Kidney epithelial cell (primary cell): ENCODE measurements around the gene KLHL17. TPM values are rescaled to one million over a fixed set of nuclear protein-coding genes. Genes with fewer than 3 reads are reported as not detected.

Experiments
- DNase-seq: peaks from one replicate; pipeline ENCODE4 v3.0.0-alpha.2; 2010; ENCODE audit warnings: low read depth
- H3K27me3 ChIP-seq: 2 replicates; pipeline ENCODE4 v1.6.0; 2011; ENCODE audit warnings: low read length; ENCODE audit not compliant: control insufficient read depth, insufficient read depth
- H3K36me3 ChIP-seq: 2 replicates; pipeline ENCODE4 v1.5.1; 2011; ENCODE audit warnings: low read length; ENCODE audit not compliant: control insufficient read depth, insufficient read depth
- H3K4me3 ChIP-seq: 2 replicates; pipeline ENCODE4 v1.5.1; 2011; ENCODE audit warnings: low read depth, mild to moderate bottlenecking, control low read depth, low read length
- total RNA-seq: library from RNA; depleted of rRNA; stranded (reverse); fragments of >200 nt; gene quantifications from 2 replicates; pipeline ENCODE4 v1.2.3, GENCODE V29; 2015
- TF ChIP-seq, protein P1 (sequence below): IDR thresholded peaks from 2 replicates; pipeline ENCODE4 v1.5.1; 2011; ENCODE audit warnings: mild to moderate bottlenecking, moderate library complexity, low read length, control low read depth, inconsistent platforms; ENCODE audit not compliant: insufficient read depth, poor library complexity, severe bottlenecking

Gene KLHL17
- total RNA-seq, 1 donor from 2014 or later, result 21.4 TPM

DNA sequence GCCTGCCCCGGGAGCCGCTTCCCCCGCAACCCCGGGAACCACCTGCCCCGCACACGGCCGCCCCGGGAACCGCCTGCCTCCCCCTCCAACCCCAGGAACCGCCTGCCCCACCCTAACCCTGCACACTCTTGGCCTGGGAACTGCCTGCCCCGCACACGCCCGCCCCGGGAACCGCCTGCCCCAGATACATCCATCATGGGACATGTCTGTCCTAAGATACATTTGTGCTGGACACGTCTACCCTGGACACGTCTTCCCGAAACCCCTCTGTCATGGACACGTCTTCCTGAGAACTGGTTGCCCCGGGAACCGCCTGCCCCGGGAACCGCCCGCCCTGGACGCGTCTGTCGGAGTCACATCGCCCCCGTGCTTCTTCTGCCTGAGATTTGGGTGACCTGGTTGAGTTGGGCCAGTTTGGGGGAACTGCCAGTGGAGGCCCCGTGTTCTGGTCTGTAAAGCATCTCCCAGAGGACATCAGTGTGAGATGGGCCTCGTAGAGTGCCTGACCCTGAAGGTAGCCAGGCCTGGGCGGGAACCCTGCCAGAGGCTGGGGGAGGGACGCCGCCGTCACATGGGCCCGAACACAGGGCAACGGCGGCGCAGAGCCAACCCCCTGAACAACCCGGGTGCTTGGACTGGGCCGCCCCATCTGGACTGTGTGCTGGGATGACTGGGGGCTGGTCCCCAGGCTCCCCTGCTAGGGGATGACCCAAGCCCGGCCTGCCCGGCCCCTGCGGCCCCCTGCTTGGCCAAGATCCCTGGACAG is 17.9 kb downstream of the KLHL17 start:
- Histone ChIP-seq H3K36me3 (no peaks in the 10 kb centered on the region), H3K4me3 (no peak overlapping the region), H3K27me3 (peaks cover 31% of the 10 kb centered on the region)
- no peak for DNase-seq
- TF ChIP-seq, protein P1, sequence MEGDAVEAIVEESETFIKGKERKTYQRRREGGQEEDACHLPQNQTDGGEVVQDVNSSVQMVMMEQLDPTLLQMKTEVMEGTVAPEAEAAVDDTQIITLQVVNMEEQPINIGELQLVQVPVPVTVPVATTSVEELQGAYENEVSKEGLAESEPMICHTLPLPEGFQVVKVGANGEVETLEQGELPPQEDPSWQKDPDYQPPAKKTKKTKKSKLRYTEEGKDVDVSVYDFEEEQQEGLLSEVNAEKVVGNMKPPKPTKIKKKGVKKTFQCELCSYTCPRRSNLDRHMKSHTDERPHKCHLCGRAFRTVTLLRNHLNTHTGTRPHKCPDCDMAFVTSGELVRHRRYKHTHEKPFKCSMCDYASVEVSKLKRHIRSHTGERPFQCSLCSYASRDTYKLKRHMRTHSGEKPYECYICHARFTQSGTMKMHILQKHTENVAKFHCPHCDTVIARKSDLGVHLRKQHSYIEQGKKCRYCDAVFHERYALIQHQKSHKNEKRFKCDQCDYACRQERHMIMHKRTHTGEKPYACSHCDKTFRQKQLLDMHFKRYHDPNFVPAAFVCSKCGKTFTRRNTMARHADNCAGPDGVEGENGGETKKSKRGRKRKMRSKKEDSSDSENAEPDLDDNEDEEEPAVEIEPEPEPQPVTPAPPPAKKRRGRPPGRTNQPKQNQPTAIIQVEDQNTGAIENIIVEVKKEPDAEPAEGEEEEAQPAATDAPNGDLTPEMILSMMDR, result no peak

DNA sequence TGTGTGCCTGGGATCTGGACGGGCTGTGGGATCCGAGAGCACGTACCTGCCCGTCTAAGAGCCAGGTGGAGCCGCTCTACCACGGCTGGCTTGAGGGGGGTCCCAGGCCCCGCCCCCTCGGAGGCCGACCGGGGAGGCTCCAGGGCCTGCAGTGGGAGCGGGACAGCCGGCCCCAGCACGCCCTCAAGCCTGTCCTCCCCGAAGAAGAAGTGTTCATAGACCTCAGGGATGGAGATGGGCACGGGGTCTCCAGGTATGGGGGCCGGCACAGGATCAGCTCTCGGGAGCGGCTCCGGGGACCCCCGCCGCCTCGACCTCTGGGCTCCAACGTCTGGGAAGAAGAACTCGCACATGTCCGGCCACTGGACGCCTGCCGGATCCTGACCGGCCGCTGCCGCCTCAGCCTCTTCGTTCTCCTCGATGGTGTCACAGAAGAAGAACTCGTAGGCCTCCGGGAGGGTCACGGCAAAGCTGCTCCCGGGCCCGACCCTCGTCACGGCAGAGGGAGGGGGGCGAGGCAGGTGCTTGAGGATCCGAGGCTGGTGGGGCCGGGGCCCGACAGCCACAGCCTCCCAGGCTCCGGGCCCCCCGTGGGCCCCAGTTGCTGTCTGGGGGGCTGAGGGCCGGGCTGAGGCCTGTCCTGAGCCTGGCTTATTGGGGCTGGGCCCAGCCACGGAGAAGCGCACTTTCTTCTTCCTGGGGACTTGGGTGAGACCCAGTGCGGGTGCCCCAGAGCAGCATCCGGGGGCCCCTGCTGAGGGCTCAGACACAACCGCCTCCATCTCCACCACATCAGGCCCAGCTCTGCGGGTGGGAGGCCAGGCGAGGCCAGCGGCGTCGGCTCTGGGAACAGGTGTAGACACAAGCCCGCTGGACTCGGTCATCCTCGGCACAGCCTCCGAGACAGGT is 18.7 kb downstream of the KLHL17 start:
- Histone ChIP-seq H3K27me3 (peaks cover 37% of the 10 kb centered on the region), H3K36me3 (no peaks in the 10 kb centered on the region)
- TF ChIP-seq, protein P1, result no peak

DNA sequence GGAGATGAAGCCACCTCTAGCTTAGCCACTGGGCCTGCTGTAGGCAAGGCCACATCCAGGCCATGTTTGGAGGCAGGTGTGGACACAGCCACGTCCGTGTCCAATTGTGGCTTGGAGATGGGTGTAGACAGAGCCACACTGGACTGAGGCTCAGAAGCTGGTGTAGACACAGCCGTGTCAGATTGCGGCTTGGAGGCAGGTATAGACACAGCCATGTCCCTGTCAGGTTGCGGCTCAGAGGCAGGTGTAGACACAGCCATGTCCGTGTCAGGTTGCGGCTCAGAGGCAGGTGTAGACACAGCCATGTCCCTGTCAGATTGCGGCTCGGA is 19.3 kb downstream of the KLHL17 start:
- H3K36me3 ChIP-seq, result no peaks in the 10 kb centered on the region
- no peak overlapping the region for H3K4me3 ChIP-seq
- H3K27me3 ChIP-seq, result peaks cover 37% of the 10 kb centered on the region
- DNase-seq, result no peak
- TF ChIP-seq, protein P1, result no peak

More for the DNA sequence above, 18.7 kb downstream of the KLHL17 start:
- no peak for DNase-seq
- no peak overlapping the region for H3K4me3 ChIP-seq

DNA sequence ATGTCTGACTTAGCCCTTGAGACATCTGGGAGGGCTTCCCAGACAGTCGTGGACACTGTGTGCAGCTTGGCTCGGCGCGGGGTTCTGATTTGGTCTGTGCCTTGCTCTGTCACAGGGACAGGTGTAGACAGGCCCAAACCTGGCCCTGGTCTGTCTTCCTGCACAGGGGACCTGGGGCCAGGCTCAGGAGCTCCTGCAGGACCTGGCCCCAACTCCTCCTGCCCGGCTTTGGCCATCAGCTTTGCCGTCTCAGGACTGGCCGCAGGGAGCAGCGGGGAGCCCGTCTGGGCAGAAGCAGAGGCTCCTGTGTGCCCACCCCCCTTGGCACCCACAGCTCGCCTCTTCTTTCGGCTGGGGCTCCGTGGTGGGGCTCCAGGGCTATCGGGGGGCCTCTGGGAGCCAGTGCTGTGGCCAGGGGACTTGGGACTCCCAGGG is 19.8 kb downstream of the KLHL17 start:
- Histone ChIP-seq H3K27me3 (peaks cover 40% of the 10 kb centered on the region), H3K36me3 (no peaks in the 10 kb centered on the region), H3K4me3 (no peak overlapping the region)
- TF ChIP-seq, protein P1, result no peak
- DNase-seq, result no peak

DNA sequence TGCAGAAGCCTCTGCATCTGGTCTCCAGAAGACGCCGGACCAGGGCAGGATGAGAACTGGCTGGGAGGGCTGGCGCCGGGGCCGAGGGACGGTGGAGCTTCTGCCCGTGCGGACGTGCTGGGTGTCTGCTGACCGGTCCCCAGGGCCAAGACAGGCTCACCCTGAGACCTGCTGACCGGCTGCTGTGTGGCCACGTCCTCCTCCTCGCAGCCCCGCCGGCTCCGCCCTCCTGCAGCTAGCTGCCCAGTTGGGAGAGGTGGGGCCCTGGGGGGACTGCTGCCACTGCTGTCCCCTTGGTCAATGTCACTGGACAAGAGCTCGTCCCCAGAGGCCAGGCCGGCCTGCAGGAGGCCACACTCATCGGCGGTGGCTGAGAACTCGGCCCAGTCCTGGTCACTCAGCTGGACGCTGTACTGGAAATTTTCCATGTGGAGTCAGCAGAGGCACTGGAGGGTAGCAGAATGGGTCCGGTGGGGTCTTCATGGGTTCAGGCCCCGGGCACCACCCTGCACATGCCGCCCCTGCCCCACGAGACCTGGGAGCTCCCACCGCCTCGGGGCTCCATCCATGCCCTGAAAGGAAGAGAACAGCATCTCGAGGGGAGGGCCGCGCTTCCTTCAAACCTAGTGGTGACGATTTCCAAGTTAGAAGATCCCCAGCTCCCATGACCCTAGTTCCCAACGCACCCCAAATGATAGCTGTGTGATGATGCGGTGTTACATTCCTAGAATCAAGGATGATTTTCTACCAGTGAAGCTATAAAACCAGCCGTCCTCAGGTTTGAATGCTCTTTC is 20.4 kb downstream of the KLHL17 start:
- Histone ChIP-seq H3K36me3 (no peaks in the 10 kb centered on the region), H3K27me3 (peaks cover 44% of the 10 kb centered on the region)
- TF ChIP-seq, protein P1, result no peak

More for the DNA sequence above, 20.4 kb downstream of the KLHL17 start:
- no peak for DNase-seq
- H3K4me3 ChIP-seq, result no peak overlapping the region
